ENCODE measurements around the gene FAM228A. TPM values are rescaled to one million over a fixed set of nuclear protein-coding genes. Genes with fewer than 3 reads are reported as not detected.

Gene FAM228A
- total and polyA plus RNA-seq, 2 experiments from 2014 or later = 0.11 to 0.35 TPM

- H3K79me2 ChIP-seq (replicated peaks; ENCODE audit: insufficient read depth) = no peaks in the 10 kb centered on the region
- no peak overlapping the region for H3K27ac Mint-ChIP-seq
- no peak overlapping the region for H3K27ac ChIP-seq (ENCODE audit: low read depth)
- no peaks in the 10 kb centered on the region for H3F3A ChIP-seq (replicated peaks; ENCODE audit: low read depth)
- H3K4me1 Mint-ChIP-seq = peaks cover 3% of the 10 kb centered on the region; the same call in 2 of the 3 replicates
- no peaks in the 10 kb centered on the region for H4K20me1 ChIP-seq (replicated peaks; ENCODE audit: insufficient read depth)
- no peak overlapping the region for H3K4me2 ChIP-seq
- H3K9me3 Mint-ChIP-seq = no peaks in the 10 kb centered on the region
- no peaks in the 10 kb centered on the region for H3K36me3 ChIP-seq (ENCODE audit: insufficient read depth)
- H3K4me3 Mint-ChIP-seq = no peak overlapping the region
- H3K27me3 ChIP-seq (ENCODE audit: insufficient read depth) = no peaks in the 10 kb centered on the region
- ATAC-seq (no peak), DNase-seq (ENCODE audit: low spot score) (no peak)
- H3K9me2 ChIP-seq (ENCODE audit: insufficient read depth) = no peaks in the 10 kb centered on the region
- no peaks in the 10 kb centered on the region for H3K36me3 Mint-ChIP-seq (ENCODE audit: low read depth)
- H3K4me1 ChIP-seq (ENCODE audit: insufficient read depth) = peaks cover 5% of the 10 kb centered on the region; the same call in 1 of the 2 replicates
- H3K27me3 Mint-ChIP-seq (ENCODE audit: insufficient read depth, low read depth, poor library complexity) = no peaks in the 10 kb centered on the region
- H2AFZ ChIP-seq = no peak overlapping the region
- H3K4me3 ChIP-seq = no peak overlapping the region
- no peak for TF ChIP-seq NANOG (IDR thresholded peaks at IDR 0.05; ENCODE audit: borderline replicate concordance)
- TF ChIP-seq, protein P1, sequence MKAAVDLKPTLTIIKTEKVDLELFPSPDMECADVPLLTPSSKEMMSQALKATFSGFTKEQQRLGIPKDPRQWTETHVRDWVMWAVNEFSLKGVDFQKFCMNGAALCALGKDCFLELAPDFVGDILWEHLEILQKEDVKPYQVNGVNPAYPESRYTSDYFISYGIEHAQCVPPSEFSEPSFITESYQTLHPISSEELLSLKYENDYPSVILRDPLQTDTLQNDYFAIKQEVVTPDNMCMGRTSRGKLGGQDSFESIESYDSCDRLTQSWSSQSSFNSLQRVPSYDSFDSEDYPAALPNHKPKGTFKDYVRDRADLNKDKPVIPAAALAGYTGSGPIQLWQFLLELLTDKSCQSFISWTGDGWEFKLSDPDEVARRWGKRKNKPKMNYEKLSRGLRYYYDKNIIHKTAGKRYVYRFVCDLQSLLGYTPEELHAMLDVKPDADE (IDR thresholded peaks at IDR 0.05) = no peak
- no peak for TF ChIP-seq POLR2AphosphoS5 (IDR thresholded peaks at IDR 0.05; ENCODE audit: low read depth)
- no peak for TF ChIP-seq ZNF331 (CRISPR knock-in tag; IDR thresholded peaks at IDR 0.05; ENCODE audit: low read depth)
- TF ChIP-seq EZH2 (IDR thresholded peaks at IDR 0.05; ENCODE audit: low read depth, unreplicated experiment) = no peak
- TF ChIP-seq CTCF (conservative IDR thresholded peaks at IDR 0.05; ENCODE audit: low read depth in 2 of 2) = no peak
- no peak for TF ChIP-seq EZH2phosphoT487 (IDR thresholded peaks at IDR 0.05; ENCODE audit: unreplicated experiment)
- no peak for TF ChIP-seq STAT1 (IDR thresholded peaks at IDR 0.05; ENCODE audit: unreplicated experiment)
- TF ChIP-seq JUNB (IDR thresholded peaks at IDR 0.05; ENCODE audit: unreplicated experiment) = no peak
Observed at GRCh38 chr2:24239553-24239952, 64.7 kb downstream of the FAM228A start.

Other genes with a start within 250 kb of the FAM228A start
- gene ATAD2B, start 247.9 kb upstream of the FAM228A start, total RNA-seq (2014; rRNA removed; shearing (Covaris generic)) = 19.3 and 24.3 TPM in 2 replicates
- 10.2 and 12.4 TPM in 2 replicates for gene ATAD2B, start 247.9 kb upstream of the FAM228A start, polyA plus RNA-seq (2016; fragmentation: Nextera tagmentation; extraction: Ambion mirVana)
- gene UBXN2A, start 234.6 kb upstream of the FAM228A start, total RNA-seq (2014; rRNA removed; shearing (Covaris generic)) = 12.1 and 17.7 TPM in 2 replicates
- gene UBXN2A, start 234.6 kb upstream of the FAM228A start, polyA plus RNA-seq (2016; fragmentation: Nextera tagmentation; extraction: Ambion mirVana) = 11.5 and 12.9 TPM in 2 replicates
- 0.21 TPM in 1 of 2 replicates, not detected in the other for gene MFSD2B, start 165.0 kb upstream of the FAM228A start, total RNA-seq (2014; rRNA removed; shearing (Covaris generic))
- 0.82 and 2.3 TPM in 2 replicates for gene MFSD2B, start 165.0 kb upstream of the FAM228A start, polyA plus RNA-seq (2016; fragmentation: Nextera tagmentation; extraction: Ambion mirVana)
- 28.6 and 29.6 TPM in 2 replicates for gene WDCP, start 127.7 kb upstream of the FAM228A start, total RNA-seq (2014; rRNA removed; shearing (Covaris generic))
- gene WDCP, start 127.7 kb upstream of the FAM228A start, polyA plus RNA-seq (2016; fragmentation: Nextera tagmentation; extraction: Ambion mirVana) = 7.1 and 10.5 TPM in 2 replicates
- 48.2 and 51.3 TPM in 2 replicates for gene FKBP1B, start 125.3 kb upstream of the FAM228A start, total RNA-seq (2014; rRNA removed; shearing (Covaris generic))
- gene FKBP1B, start 125.3 kb upstream of the FAM228A start, polyA plus RNA-seq (2016; fragmentation: Nextera tagmentation; extraction: Ambion mirVana) = 75.7 and 77.1 TPM in 2 replicates
- 140 and 172 TPM in 2 replicates for gene SF3B6, start 98.7 kb upstream of the FAM228A start, total RNA-seq (2014; rRNA removed; shearing (Covaris generic))
- gene SF3B6, start 98.7 kb upstream of the FAM228A start, polyA plus RNA-seq (2016; fragmentation: Nextera tagmentation; extraction: Ambion mirVana) = 565 and 610 TPM in 2 replicates
- 35.7 and 36.5 TPM in 2 replicates for gene TP53I3, start 90.2 kb upstream of the FAM228A start, total RNA-seq (2014; rRNA removed; shearing (Covaris generic))
- 24.2 and 27.8 TPM in 2 replicates for gene TP53I3, start 90.2 kb upstream of the FAM228A start, polyA plus RNA-seq (2016; fragmentation: Nextera tagmentation; extraction: Ambion mirVana)
- gene PFN4, start 51.7 kb upstream of the FAM228A start, total RNA-seq (2014; rRNA removed; shearing (Covaris generic)) = 0.28 TPM in 1 of 2 replicates, not detected in the other
- gene PFN4, start 51.7 kb upstream of the FAM228A start, polyA plus RNA-seq (2016; fragmentation: Nextera tagmentation; extraction: Ambion mirVana) = not detected in 2 replicates
- 2.9 and 3.4 TPM in 2 replicates for gene FAM228B, start 51.6 kb upstream of the FAM228A start, total RNA-seq (2014; rRNA removed; shearing (Covaris generic))
- 4.1 and 7.9 TPM in 2 replicates for gene FAM228B, start 51.6 kb upstream of the FAM228A start, polyA plus RNA-seq (2016; fragmentation: Nextera tagmentation; extraction: Ambion mirVana)
- 14.0 and 17.1 TPM in 2 replicates for gene ITSN2, start 185.5 kb downstream of the FAM228A start, total RNA-seq (2014; rRNA removed; shearing (Covaris generic))
- gene ITSN2, start 185.5 kb downstream of the FAM228A start, polyA plus RNA-seq (2016; fragmentation: Nextera tagmentation; extraction: Ambion mirVana) = 15.5 and 17.8 TPM in 2 replicates